GM12878 (cell line): ENCODE measurements around the gene ZNF148. TPM values are rescaled to one million over a fixed set of nuclear protein-coding genes. Genes with fewer than 3 reads are reported as not detected.

ENCODE experiments used
- DPF2 ChIP-seq: fragments of 450-650 bp; IDR thresholded peaks from 2 replicates; pipeline ENCODE4 v1.6.1; 2017; ENCODE audit warnings: mild to moderate bottlenecking
- HCFC1 ChIP-seq: fragments of 150-350 bp; IDR thresholded peaks from 2 replicates; pipeline ENCODE4 v1.6.1; 2014; ENCODE audit warnings: low read length
- NBN ChIP-seq: fragments of 450-650 bp; IDR thresholded peaks from 2 replicates; pipeline ENCODE4 v1.6.1; 2016
- NFXL1 ChIP-seq: fragments of 450-650 bp; IDR thresholded peaks from 2 replicates; pipeline ENCODE4 v1.6.1; 2017; ENCODE audit warnings: antibody characterized with exemption, mild to moderate bottlenecking, borderline replicate concordance
- POLR2AphosphoS2 ChIP-seq: IDR thresholded peaks from 2 replicates; pipeline ENCODE4 v1.6.1; 2011; ENCODE audit warnings: low read depth, mild to moderate bottlenecking, low read length, improper control_type of control experiment, moderate library complexity
- RELB ChIP-seq: fragments of 450-650 bp; IDR thresholded peaks from 2 replicates; pipeline ENCODE4 v1.6.1; 2017; ENCODE audit warnings: low read depth, mild to moderate bottlenecking, moderate library complexity
- SP1 ChIP-seq: IDR thresholded peaks from one replicate; pipeline ENCODE4 v1.6.1; 2011; ENCODE audit warnings: low read depth, low read length
- YBX1 ChIP-seq: fragments of 450-650 bp; IDR thresholded peaks from 2 replicates; pipeline ENCODE4 v1.6.1; 2016; ENCODE audit warnings: antibody characterized with exemption
- ZBED1 ChIP-seq: IDR thresholded peaks from 2 replicates; pipeline ENCODE4 v1.6.1; 2016; ENCODE audit warnings: borderline replicate concordance
- polyA plus RNA-seq, 11 experiments: library from polyadenylated mRNA; depleted of rRNA in 4 of 11; unstranded in 6 of 11; stranded (reverse) in 5 of 11; fragments of >200 nt; fragmentation: Nextera tagmentation in 4 of 11; fragmentation: Illumina TruSeq in 1 of 11; extraction: Ambion mirVana in 4 of 11; extraction: Trizol in 1 of 11; gene quantifications; 1 replicate in 1 of 11; 2 replicates in 10 of 11; pipeline versions ENCODE4 v1.2.1 to v1.2.3, GENCODE V29; 2011 to 2016; ENCODE audit warnings: inconsistent platforms in 2 of 11, missing spikeins in 2 of 11, low read depth in 1 of 11
- total RNA-seq, 4 experiments: library from RNA; depleted of rRNA in 3 of 4; stranded (reverse); fragments of >200 nt in 3 of 4; fragmentation: Illumina TruSeq in 1 of 4; extraction: Trizol in 1 of 4; gene quantifications; 2 replicates each; pipeline versions ENCODE4 v1.2.1 to v1.2.3, GENCODE V29; 2013 to 2021

ZNF148 gene
- total and polyA plus RNA-seq, 10 of the 15 experiments (the other 5 are each of a cell fraction or from before 2014, with no cell fraction given) = 8.6 to 40.4 (median 26.7) TPM

GRCh38 chr3:125357032-125357658 lies 18.0 kb downstream of the ZNF148 start (continued):
- TF ChIP-seq RELB (0 out of 2 replicates have a peak, but pooled peaks have one; percentile 42), DPF2 (peak; percentile 69; the same call in 1 of the 2 replicates), YBX1 (no peak), NBN (peak; percentile 77), NFXL1 (no peak), POLR2AphosphoS2 (peak; percentile 75), ZBED1 (no peak), HCFC1 (0 out of 2 replicates have a peak, but pooled peaks have one; percentile 17), SP1 (no peak)
- TF ChIP-seq, all 136 proteins: peak for 29
